Ishikawa (cell line): ENCODE data around the gene PKN2.

ENCODE experiments used
- CEBPB ChIP-seq: IDR thresholded peaks from 2 replicates; pipeline ENCODE4 v1.6.1; 2012
- EGR1 ChIP-seq: IDR thresholded peaks from 2 replicates; pipeline ENCODE4 v1.6.1; 2012
- EP300 ChIP-seq: IDR thresholded peaks from 2 replicates; pipeline ENCODE4 v1.6.1; 2012; ENCODE audit warnings: borderline replicate concordance
- FOXM1 ChIP-seq: IDR thresholded peaks from 2 replicates; pipeline ENCODE4 v1.6.1; 2012; ENCODE audit warnings: low read depth, borderline replicate concordance
- TAF1 ChIP-seq: IDR thresholded peaks from 2 replicates; pipeline ENCODE4 v1.6.1; 2012; ENCODE audit warnings: low read depth, mild to moderate bottlenecking
- TCF12 ChIP-seq: IDR thresholded peaks from 2 replicates; pipeline ENCODE4 v1.6.1; 2012; ENCODE audit warnings: low read depth
- YY1 ChIP-seq: IDR thresholded peaks from 2 replicates; pipeline ENCODE4 v1.6.1; 2012; ENCODE audit warnings: low read depth

GRCh38 chr1:88736633-88737248, 52.7 kb downstream of the PKN2 start:
- TF ChIP-seq TCF12, result no peak
- TF ChIP-seq YY1, result no peak
- no peak for TF ChIP-seq TAF1
- TF ChIP-seq CEBPB, result no peak
- TF ChIP-seq FOXM1, result no peak
- TF ChIP-seq EGR1, result no peak
- TF ChIP-seq EP300, result no peak
